ELF-1 (cell line): ENCODE measurements around the gene PCDH9.
"Not testable (repeated sequence)": the region's sequence is repeated elsewhere in the genome, so short reads cannot be mapped to it uniquely, and the experiment has no call there.

Experiments
- DNase-seq: peaks from one replicate; pipeline ENCODE4 v3.0.0-alpha.2; 2016; ENCODE audit warnings: low read depth, low spot score

Gene PCDH9

GRCh38 chr13:66275416-66275815 lies 954.7 kb downstream of the PCDH9 start:
- no peak for DNase-seq

- no peak for DNase-seq
Measured at GRCh38 chr13:66273011-66273410, 957.1 kb downstream of the PCDH9 start.

GRCh38 chr13:66266761-66267160 lies 963.4 kb downstream of the PCDH9 start:
- no peak for DNase-seq

- DNase-seq: no peak
Measured at GRCh38 chr13:66266348-66266747, 963.8 kb downstream of the PCDH9 start.

- DNase-seq: no peak
Measured at GRCh38 chr13:66265371-66265770, 964.8 kb downstream of the PCDH9 start.

GRCh38 chr13:66264971-66265370 lies 965.2 kb downstream of the PCDH9 start:
- no peak for DNase-seq

GRCh38 chr13:66262330-66262729 lies 967.8 kb downstream of the PCDH9 start:
- no peak for DNase-seq

- not testable (repeated sequence) for DNase-seq
Measured at GRCh38 chr13:66259426-66259825, 970.7 kb downstream of the PCDH9 start.
